Osteocyte (in vitro differentiated cells): Measurements from ENCODE around the gene SMOC2. TPM values are rescaled to one million over a fixed set of nuclear protein-coding genes. Genes with fewer than 3 reads are reported as not detected.

Source experiments
- DNase-seq: peaks from one replicate; pipeline ENCODE4 v3.0.0; 2021; ENCODE audit warnings: mixed read lengths; ENCODE audit not compliant: unreplicated experiment; ENCODE audit errors: extremely low spot score
- H3K27ac Mint-ChIP-seq: one replicate; pipeline ENCODE4 v1.8.0; 2021; ENCODE audit warnings: mild to moderate bottlenecking, mixed read lengths; ENCODE audit not compliant: unreplicated experiment
- H3K27me3 Mint-ChIP-seq: one replicate; pipeline ENCODE4 v1.8.0; 2021; ENCODE audit warnings: mixed read lengths; ENCODE audit not compliant: unreplicated experiment
- H3K36me3 Mint-ChIP-seq: one replicate; pipeline ENCODE4 v1.8.0; 2021; ENCODE audit warnings: mixed read lengths; ENCODE audit not compliant: unreplicated experiment
- H3K4me1 Mint-ChIP-seq: one replicate; pipeline ENCODE4 v1.8.0; 2021; ENCODE audit warnings: mixed read lengths; ENCODE audit not compliant: unreplicated experiment
- H3K4me3 Mint-ChIP-seq: one replicate; pipeline ENCODE4 v1.8.0; 2021; ENCODE audit warnings: mild to moderate bottlenecking, moderate library complexity, mixed read lengths; ENCODE audit not compliant: unreplicated experiment
- H3K9me3 Mint-ChIP-seq: one replicate; pipeline ENCODE4 v1.8.0; 2021; ENCODE audit warnings: mixed read lengths; ENCODE audit not compliant: unreplicated experiment
- total RNA-seq: library from RNA; stranded (reverse); gene quantifications from 2 replicates; pipeline ENCODE4 v1.2.1, GENCODE V29; 2021
- TF ChIP-seq, protein P1 (sequence below): fragments of 200-600 bp; sonication (generic); IDR thresholded peaks from 2 replicates; pipeline ENCODE4 v1.5.0; 2021; ENCODE audit warnings: antibody characterized with exemption, mild to moderate bottlenecking, moderate library complexity

SMOC2 gene
- total RNA-seq, 1 donor from 2014 or later: 11.6 TPM

DNA sequence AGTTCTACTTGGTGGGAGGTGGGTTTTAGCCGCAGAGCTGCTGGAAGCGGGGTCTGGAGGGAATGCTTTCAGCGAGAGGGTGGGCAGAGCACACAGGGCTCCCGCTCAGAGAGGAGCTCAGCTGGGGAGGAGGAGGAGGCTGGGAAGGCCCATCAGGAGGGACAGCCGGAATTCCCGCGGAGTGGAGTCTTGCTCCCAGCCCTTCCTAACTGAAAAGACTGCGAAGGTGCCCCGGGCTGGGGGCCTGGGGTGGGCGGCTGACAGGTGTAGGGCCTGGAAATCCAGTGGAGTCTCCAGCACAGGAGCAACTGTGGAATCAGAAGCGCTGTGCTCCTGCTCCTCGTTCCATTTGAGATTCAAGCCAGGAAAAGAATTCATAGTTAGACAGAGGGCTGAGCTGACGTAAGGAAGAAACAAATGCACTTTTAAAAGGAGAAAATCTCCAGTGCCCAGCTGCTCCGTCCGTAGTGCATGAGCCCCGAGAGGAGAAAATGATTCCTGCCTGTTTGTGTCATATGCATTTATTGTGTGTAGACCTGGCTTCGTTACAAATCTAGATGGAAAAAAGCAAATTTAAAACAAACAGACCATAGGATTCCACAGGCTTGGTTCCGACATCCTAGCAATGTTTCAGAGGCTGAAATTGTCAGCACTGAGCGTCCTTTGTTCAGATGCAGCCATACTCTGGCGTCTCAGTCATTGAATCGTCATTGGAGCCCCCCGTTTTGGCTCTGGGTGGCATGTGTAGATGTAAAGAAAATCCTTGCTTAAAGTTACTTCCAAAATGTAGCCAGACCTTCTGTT lies 197.7 kb downstream of the SMOC2 start:
- Mint-ChIP-seq H3K4me3 (no peak overlapping the region), H3K4me1 (peaks cover 13% of the 10 kb centered on the region), H3K27me3 (no peaks in the 10 kb centered on the region), H3K9me3 (peaks cover 3% of the 10 kb centered on the region), H3K27ac (no peak overlapping the region), H3K36me3 (no peaks in the 10 kb centered on the region)
- TF ChIP-seq, protein P1, sequence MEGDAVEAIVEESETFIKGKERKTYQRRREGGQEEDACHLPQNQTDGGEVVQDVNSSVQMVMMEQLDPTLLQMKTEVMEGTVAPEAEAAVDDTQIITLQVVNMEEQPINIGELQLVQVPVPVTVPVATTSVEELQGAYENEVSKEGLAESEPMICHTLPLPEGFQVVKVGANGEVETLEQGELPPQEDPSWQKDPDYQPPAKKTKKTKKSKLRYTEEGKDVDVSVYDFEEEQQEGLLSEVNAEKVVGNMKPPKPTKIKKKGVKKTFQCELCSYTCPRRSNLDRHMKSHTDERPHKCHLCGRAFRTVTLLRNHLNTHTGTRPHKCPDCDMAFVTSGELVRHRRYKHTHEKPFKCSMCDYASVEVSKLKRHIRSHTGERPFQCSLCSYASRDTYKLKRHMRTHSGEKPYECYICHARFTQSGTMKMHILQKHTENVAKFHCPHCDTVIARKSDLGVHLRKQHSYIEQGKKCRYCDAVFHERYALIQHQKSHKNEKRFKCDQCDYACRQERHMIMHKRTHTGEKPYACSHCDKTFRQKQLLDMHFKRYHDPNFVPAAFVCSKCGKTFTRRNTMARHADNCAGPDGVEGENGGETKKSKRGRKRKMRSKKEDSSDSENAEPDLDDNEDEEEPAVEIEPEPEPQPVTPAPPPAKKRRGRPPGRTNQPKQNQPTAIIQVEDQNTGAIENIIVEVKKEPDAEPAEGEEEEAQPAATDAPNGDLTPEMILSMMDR: no peak
- no peak for DNase-seq

DNA sequence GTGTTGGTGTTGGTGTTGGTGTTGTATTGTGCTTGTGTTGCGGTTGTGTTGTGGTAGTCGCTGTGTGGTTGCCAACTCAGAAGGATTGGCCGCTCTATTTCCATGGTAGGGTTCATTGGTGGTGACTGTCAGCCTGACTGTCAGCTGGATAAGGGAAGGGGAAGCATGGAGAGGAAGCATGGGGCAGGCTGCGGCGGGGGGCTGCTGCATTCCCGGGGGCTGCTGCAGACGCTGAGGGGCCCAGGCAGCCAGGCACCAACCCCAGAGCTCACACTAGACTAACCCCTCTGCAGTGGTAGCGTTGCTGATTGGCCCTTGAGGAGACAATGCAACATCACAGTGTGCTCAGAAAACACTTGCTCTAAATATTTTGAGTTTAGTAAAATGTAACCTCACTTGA lies 199.2 kb downstream of the SMOC2 start:
- Mint-ChIP-seq H3K27me3 (no peaks in the 10 kb centered on the region), H3K36me3 (no peaks in the 10 kb centered on the region), H3K4me1 (peaks cover 13% of the 10 kb centered on the region), H3K9me3 (no peaks in the 10 kb centered on the region), H3K27ac (no peak overlapping the region), H3K4me3 (no peak overlapping the region)
- TF ChIP-seq, protein P1: no peak
- DNase-seq: no peak

DNA sequence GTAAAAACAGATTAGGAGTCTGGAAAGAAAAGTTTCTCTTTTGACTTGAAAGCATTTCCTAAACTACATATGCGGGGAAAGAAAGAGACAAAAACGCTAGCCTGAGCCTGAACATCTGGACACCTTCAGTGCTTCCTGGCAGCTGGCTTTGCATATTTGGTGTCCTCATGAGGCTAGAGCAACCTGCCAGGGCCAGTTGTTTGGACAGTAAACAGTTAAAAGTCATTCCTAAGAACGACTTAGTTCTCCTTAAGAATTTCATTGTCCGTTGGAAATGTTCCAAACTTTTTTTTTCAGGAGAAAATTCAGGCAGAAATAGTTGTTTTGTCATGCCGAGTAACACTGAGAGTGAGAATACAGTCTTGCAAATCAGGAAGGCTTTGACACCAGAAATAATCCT lies 199.8 kb downstream of the SMOC2 start:
- Mint-ChIP-seq H3K9me3 (no peaks in the 10 kb centered on the region), H3K4me3 (no peak overlapping the region), H3K27ac (no peak overlapping the region), H3K4me1 (peaks cover 13% of the 10 kb centered on the region), H3K27me3 (no peaks in the 10 kb centered on the region), H3K36me3 (no peaks in the 10 kb centered on the region)
- DNase-seq: no peak
- TF ChIP-seq, protein P1: no peak

DNA sequence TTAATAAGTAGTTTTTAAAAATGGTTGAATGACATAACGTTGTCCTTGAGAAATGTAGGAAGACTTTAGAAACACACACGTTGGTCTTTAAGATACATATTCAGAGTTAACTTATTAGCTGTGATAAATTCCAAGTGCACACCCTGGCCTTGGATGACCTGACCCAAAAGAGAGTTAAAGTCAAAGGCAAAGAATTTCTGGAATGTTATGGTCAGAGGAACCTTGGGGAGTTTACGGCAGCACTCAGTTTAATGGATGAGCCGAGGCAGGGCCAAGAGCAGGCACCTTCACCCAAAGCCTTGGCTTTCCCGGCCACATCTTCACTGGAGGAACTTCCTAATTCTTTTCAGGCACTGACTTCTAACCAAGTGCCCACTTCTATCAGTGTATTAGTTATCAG lies 200.5 kb downstream of the SMOC2 start:
- H3K4me1 Mint-ChIP-seq: peaks cover 13% of the 10 kb centered on the region
- no peak for DNase-seq
- H3K4me3 Mint-ChIP-seq: no peak overlapping the region

DNA sequence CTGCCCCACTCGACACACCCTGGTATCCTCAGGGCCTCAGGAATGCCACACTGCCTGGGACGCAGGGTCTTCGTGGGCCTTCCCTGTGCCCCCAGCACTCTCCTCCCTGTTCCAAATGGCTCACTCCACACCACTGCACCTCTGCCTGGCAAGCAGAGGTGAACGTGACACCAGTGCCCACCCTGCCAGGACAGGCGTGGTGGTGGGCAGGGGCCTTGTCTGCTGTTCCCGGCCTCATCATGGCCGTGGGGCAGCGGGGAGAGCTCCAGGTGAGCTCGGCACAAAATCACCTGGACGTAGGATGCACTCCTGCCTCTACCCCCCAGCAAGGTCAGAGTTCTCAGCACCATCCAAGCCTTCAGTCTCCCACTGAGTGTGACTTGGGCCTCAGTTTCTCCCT lies 202.4 kb downstream of the SMOC2 start:
- Mint-ChIP-seq H3K4me1 (peaks cover 17% of the 10 kb centered on the region), H3K27ac (no peak overlapping the region), H3K27me3 (peaks cover 9% of the 10 kb centered on the region), H3K4me3 (no peak overlapping the region), H3K36me3 (no peaks in the 10 kb centered on the region), H3K9me3 (no peaks in the 10 kb centered on the region)
- no peak for DNase-seq
- TF ChIP-seq, protein P1: no peak

More for the DNA sequence above, 200.5 kb downstream of the SMOC2 start:
- H3K27me3 Mint-ChIP-seq: no peaks in the 10 kb centered on the region
- no peaks in the 10 kb centered on the region for H3K36me3 Mint-ChIP-seq
- no peak overlapping the region for H3K27ac Mint-ChIP-seq
- TF ChIP-seq, protein P1: no peak
- H3K9me3 Mint-ChIP-seq: no peaks in the 10 kb centered on the region
